A673 (cell line): Measurements from ENCODE around the gene PGAP6.
"Not testable (repeated sequence)": the region's sequence is repeated elsewhere in the genome, so short reads cannot be mapped to it uniquely, and the experiment has no call there.

Source experiments
- EZH2 ChIP-seq: fragments of 200-600 bp; sonication (generic); IDR thresholded peaks from 2 replicates; pipeline ENCODE4 v1.6.1; 2017; ENCODE audit warnings: borderline replicate concordance, low read depth, mild to moderate bottlenecking, mixed read lengths, antibody characterized with exemption, low read length; ENCODE audit not compliant: poor library complexity, severe bottlenecking
- TF ChIP-seq, protein P1 (sequence below): fragments of 300-800, 200-600 bp; sonication (generic); conservative IDR thresholded peaks from 2 replicates; pipeline ENCODE4 v1.5.1; 2017; ENCODE audit warnings: low read depth, mild to moderate bottlenecking, antibody characterized with exemption, low read length, moderate library complexity, mixed read lengths

DNA sequence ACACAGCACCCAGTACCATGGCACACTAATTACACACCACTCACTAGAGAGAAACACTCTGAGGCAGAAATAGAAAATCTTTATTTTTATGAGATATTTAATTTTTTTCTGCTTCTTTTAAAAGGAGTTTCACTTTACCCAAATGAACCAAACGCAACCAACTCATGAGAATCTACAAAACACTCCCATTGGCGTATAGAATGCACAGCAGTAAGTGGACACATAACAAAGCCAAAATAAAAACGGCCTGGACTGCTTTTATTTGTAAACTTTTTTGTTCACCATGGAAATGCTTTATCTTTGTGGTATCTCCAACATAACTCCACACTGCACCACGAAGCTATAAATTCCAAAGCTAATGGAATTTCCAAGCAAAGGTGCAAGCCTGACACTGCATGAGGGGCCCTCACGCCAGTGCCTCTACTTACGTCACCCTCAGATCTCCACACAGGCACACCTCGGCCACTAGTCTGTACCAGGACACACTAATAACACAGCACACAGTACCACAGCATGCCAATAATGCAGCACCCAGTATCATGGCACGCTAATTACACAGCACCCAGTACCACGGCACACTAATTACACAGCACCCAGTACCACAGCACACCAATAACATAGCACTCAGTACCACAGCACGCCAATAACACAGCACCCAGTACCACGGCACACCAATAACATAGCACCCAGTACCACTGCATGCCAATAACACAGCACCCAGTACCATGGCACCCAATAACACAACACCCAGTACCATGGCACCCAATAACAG, 46.7 kb downstream of the PGAP6 start:
- TF ChIP-seq, protein P1, sequence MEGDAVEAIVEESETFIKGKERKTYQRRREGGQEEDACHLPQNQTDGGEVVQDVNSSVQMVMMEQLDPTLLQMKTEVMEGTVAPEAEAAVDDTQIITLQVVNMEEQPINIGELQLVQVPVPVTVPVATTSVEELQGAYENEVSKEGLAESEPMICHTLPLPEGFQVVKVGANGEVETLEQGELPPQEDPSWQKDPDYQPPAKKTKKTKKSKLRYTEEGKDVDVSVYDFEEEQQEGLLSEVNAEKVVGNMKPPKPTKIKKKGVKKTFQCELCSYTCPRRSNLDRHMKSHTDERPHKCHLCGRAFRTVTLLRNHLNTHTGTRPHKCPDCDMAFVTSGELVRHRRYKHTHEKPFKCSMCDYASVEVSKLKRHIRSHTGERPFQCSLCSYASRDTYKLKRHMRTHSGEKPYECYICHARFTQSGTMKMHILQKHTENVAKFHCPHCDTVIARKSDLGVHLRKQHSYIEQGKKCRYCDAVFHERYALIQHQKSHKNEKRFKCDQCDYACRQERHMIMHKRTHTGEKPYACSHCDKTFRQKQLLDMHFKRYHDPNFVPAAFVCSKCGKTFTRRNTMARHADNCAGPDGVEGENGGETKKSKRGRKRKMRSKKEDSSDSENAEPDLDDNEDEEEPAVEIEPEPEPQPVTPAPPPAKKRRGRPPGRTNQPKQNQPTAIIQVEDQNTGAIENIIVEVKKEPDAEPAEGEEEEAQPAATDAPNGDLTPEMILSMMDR: not testable (repeated sequence)
- TF ChIP-seq EZH2: not testable (repeated sequence)
